Testis (tissue), 3 donors: ENCODE data around the gene GPT2. TPM values are rescaled to one million over a fixed set of nuclear protein-coding genes. Genes with fewer than 3 reads are reported as not detected.
"Not testable (repeated sequence)": the region's sequence is repeated elsewhere in the genome, so short reads cannot be mapped to it uniquely, and the experiment has no call there.

Experiments used
- DNase-seq: peaks from one replicate; pipeline ENCODE4 v3.0.0-alpha.2; 2019
- H3K27ac ChIP-seq, 2 donors: fragments of 200-600 bp; sonication (generic); one replicate each; pipeline ENCODE4 v1.5.1; 2019
- H3K27me3 ChIP-seq: fragments of 200-600 bp; sonication (generic); one replicate; pipeline ENCODE4 v1.5.1; 2019
- H3K36me3 ChIP-seq: fragments of 200-600 bp; sonication (generic); one replicate; pipeline ENCODE4 v1.5.1; 2017; ENCODE audit warnings: low read depth; ENCODE audit errors: missing control alignments
- H3K4me1 ChIP-seq: fragments of 200-600 bp; sonication (generic); one replicate; pipeline ENCODE4 v1.5.1; 2019
- H3K4me3 ChIP-seq, 2 donors: fragments of 200-600 bp; sonication (generic); one replicate each; pipeline ENCODE4 v1.5.1; 2017 to 2019
- H3K9me3 ChIP-seq: fragments of 200-600 bp; sonication (generic); one replicate; pipeline ENCODE4 v1.5.1; 2017
- POLR2A ChIP-seq: fragments of 450-650 bp; IDR thresholded peaks from one replicate; pipeline ENCODE4 v1.6.1; 2017; ENCODE audit warnings: antibody characterized with exemption, mild to moderate bottlenecking, moderate library complexity
- WGBS, 2 donors: methylation state at CpG; one replicate each; pipeline ENCODE4 v1.1.5; 2018; 5-methylcytosine and 5-hydroxymethylcytosine counted together
- intact Hi-C: fragments of 100-400 bp; cut with DNase I; formaldehyde crosslinking; loops from one replicate; pipeline ENCODE4 v1.15.1; 2023; ENCODE audit warnings: low total_unique reads
- polyA plus RNA-seq: library from polyadenylated mRNA; stranded (reverse); fragments of 350-450 nt; fragmentation: Illumina TruSeq; extraction: RNeasy Lipid Tissue Mini Kit (QIAGEN cat#74804); gene quantifications from one replicate; pipeline ENCODE4 v1.2.3, GENCODE V29; 2014; ENCODE audit warnings: low read depth, low replicate concordance; ENCODE audit not compliant: insufficient read depth
- total RNA-seq, 2 donors: library from RNA; depleted of rRNA; stranded (reverse); fragments of >200 nt; gene quantifications; one replicate each; pipeline ENCODE4 v1.2.3, GENCODE V29; 2016
- TF ChIP-seq, protein P1 (sequence below), 3 experiments: fragments of 450-650 bp in 2 of 3; fragments of 200-600 bp in 1 of 3; sonication (generic) in 1 of 3; IDR thresholded peaks; one replicate each; pipeline ENCODE4 v1.5.1; 2016 to 2019; ENCODE audit warnings: antibody characterized with exemption in 3 of 3, mild to moderate bottlenecking in 2 of 3, moderate library complexity in 1 of 3

Gene GPT2
- total and polyA plus RNA-seq, 3 donors from 2014 or later = 38.8 to 80.6 (median 46.6) TPM

DNA sequence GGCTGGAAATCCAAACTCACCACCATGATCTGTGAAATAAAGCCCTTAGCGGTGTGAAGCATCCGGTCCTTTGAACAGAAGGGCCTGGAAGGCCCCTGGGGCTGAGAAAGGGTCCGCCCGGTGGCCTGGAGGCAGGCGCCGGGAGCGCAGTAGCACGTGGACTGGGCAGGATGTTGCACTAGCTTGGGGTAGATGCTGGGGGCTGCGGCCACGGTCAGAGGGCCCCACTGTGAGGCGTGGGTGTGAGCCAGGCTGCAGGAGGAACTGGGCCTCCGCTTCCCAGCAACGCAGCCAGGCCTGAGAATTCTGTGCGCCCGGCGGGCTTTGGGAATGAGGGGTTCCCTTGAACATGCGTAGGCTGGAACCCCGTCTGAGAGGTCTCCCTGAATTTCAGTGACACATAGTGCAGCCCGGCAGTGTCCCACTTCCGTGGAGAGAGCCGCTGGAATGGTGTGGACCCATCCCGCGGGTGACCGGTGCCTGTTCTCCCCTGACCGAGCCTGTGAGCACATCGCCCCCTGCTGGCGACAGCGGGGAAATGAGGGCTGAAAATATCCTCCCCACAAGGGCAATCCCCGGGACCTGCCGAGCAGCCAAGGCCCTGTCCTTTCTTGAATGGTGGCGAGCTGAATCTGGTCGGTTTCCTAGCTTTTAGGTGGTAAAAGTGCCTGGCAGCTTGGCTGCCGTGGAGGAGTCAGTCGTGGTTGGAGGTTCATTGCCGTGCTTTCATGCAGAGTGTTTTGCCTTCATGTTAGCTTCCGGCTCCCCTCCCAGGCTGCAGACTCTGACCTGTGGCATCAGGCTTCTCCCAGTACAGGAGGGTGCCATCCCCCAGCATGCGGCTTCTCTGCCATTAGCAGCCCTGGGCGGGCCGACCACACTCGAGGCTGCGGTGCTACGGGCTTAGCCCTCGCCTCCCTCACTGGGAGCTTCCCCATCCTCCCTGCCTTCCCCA is 45.5 kb downstream of the GPT2 start:
- peak overlapping the region in 1 of 2 donors; percentile 53 for H3K27ac ChIP-seq
- TF ChIP-seq, protein P1, sequence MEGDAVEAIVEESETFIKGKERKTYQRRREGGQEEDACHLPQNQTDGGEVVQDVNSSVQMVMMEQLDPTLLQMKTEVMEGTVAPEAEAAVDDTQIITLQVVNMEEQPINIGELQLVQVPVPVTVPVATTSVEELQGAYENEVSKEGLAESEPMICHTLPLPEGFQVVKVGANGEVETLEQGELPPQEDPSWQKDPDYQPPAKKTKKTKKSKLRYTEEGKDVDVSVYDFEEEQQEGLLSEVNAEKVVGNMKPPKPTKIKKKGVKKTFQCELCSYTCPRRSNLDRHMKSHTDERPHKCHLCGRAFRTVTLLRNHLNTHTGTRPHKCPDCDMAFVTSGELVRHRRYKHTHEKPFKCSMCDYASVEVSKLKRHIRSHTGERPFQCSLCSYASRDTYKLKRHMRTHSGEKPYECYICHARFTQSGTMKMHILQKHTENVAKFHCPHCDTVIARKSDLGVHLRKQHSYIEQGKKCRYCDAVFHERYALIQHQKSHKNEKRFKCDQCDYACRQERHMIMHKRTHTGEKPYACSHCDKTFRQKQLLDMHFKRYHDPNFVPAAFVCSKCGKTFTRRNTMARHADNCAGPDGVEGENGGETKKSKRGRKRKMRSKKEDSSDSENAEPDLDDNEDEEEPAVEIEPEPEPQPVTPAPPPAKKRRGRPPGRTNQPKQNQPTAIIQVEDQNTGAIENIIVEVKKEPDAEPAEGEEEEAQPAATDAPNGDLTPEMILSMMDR (IDR thresholded peaks at IDR 0.05) = peak; percentile 77 to 94 (median 90)
- TF ChIP-seq POLR2A = no peak
- 45 to 74% methylated on average over 19 to 42 of the region's 43 CpGs for WGBS, 2 donors
- no peaks in the 10 kb centered on the region for H3K9me3 ChIP-seq
- no peaks in the 10 kb centered on the region for H3K36me3 ChIP-seq
- H3K4me3 ChIP-seq = peak overlapping the region in 1 of 2 donors; percentile 15
- intact Hi-C loops = no loop called here
- DNase-seq = peak; percentile 85
- peaks cover 8% of the 10 kb centered on the region for H3K4me1 ChIP-seq
- H3K27me3 ChIP-seq = no peaks in the 10 kb centered on the region

DNA sequence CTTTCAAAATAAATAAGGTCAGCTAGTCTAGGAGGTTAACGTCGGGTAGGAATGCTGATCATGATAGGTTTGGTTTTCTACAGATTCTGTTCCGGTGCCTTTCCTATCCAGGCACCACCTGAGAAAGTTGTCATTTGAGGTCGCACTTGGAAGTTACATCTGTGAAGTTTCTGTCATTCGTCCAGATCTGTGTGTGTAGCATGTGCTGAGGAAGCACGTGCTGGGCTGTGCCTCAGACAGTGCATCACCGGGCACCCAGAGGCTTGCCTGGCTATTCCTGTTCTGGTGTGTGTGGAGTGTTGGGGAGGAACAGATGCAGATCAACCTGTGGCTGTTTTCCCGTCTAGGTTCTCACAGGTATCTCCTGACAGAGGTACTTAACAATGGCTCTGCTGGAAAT is 46.7 kb downstream of the GPT2 start:
- no peaks in the 10 kb centered on the region for H3K9me3 ChIP-seq
- H3K36me3 ChIP-seq = no peaks in the 10 kb centered on the region
- 78 to 80% methylated on average over 8 of the region's 8 CpGs for WGBS, 2 donors
- H3K27ac ChIP-seq = no peak overlapping the region
- peaks cover 8% of the 10 kb centered on the region for H3K4me1 ChIP-seq
- no peaks in the 10 kb centered on the region for H3K27me3 ChIP-seq
- no peak overlapping the region for H3K4me3 ChIP-seq
- DNase-seq = no peak
- TF ChIP-seq, protein P1 (IDR thresholded peaks at IDR 0.05) = no peak
- no peak for TF ChIP-seq POLR2A
- intact Hi-C loops = no loop called here

DNA sequence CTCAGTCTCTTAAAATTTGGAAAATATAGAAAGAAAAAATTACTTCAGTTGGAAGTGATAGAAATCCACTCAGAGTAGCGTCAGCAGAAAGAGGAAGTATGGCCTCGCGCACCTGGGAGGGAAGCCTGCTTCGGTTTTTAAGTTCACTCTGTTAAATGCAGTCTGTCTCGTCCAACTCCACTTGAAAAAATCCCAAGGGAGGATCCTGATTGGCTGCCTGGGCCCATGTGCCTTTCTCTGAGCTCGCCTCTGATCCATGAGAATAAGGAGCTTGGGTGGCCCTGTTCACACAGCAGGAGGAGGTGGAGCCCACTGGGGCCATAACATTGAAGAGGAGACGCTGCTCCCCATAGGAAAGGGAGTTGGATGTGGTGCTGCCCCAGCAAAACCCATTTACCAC is 48.6 kb downstream of the GPT2 start:
- Histone ChIP-seq H3K4me1 (peaks cover 8% of the 10 kb centered on the region), H3K9me3 (no peaks in the 10 kb centered on the region), H3K36me3 (no peaks in the 10 kb centered on the region), H3K4me3 (no peak overlapping the region), H3K27ac (no peak overlapping the region), H3K27me3 (no peaks in the 10 kb centered on the region)
- intact Hi-C loops = no loop called here
- DNase-seq = no peak
- 69 to 72% methylated on average over 7 of the region's 7 CpGs for WGBS, 2 donors
- TF ChIP-seq, protein P1 (IDR thresholded peaks at IDR 0.05) = no peak
- no peak for TF ChIP-seq POLR2A

DNA sequence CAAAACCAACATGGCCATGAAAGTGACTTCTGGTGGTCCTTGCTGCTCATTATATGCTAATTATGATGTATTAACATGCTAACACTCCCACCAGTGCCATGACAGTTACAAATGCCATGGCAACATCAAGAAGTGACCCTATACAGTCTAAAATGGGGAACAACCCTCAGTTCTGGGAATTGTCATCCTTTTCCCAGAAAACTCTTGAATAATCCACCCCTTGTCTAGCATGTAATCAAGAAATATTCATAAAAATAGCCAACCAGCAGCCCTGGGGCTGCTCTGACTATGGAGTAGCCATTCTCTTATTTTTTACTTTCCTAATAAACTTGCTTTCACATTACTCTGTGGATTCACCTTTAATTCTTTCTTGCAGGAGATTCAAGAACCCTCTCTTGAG is 53.4 kb downstream of the GPT2 start:
- no peaks in the 10 kb centered on the region for H3K9me3 ChIP-seq
- H3K27me3 ChIP-seq = no peaks in the 10 kb centered on the region
- H3K4me3 ChIP-seq = no peak overlapping the region
- no peak overlapping the region for H3K27ac ChIP-seq
- no peak for DNase-seq
- TF ChIP-seq POLR2A = no peak
- TF ChIP-seq, protein P1 (IDR thresholded peaks at IDR 0.05) = no peak
- H3K36me3 ChIP-seq = no peaks in the 10 kb centered on the region
- intact Hi-C loops = no loop called here
- no peaks in the 10 kb centered on the region for H3K4me1 ChIP-seq

DNA sequence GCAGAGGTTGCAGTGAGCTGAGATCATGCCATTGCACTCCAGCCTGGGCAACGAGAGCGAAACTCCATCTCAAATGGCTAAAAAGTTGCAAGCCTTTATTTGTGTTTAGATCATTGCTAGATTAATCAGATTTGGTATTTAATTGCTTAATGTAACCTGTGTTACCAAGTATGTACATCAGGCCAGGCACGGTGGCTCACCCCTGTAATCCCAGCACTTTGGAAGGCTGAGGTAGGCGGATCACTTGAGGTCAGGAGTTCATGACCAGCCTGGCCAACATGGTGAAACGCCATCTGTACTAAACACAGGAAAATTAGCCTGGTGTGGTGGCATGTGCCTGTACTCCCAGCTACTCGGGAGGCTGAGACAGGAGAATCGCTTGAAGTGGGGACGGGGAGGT is 60.6 kb downstream of the GPT2 start:
- H3K27me3 ChIP-seq, H3K27ac ChIP-seq, H3K9me3 ChIP-seq, H3K36me3 ChIP-seq, H3K4me3 ChIP-seq, H3K4me1 ChIP-seq, DNase-seq: not testable (repeated sequence)
- 88 to 95% methylated on average over 8 of the region's 8 CpGs for WGBS, 2 donors
- intact Hi-C loops = loop anchor here (10.0 kb wide), 1 partner anchor 1220 kb away; no protein-coding TSS in a partner anchor
